ENCODE results near the gene NARS2.
A peak's percentile ranks its signal among the peaks of the same experiment; 100 is the strongest.
"Not testable (repeated sequence)": the region's sequence is repeated elsewhere in the genome, so short reads cannot be mapped to it uniquely, and the experiment has no call there.

NARS2 gene

GRCh38 chr11:78613378-78613813, 38.7 kb upstream of the NARS2 start:
- Histone ChIP-seq H3K9me3 (ENCODE audit: severe bottlenecking) (no peaks in the 10 kb centered on the region), H3K36me3 (ENCODE audit: low read depth) (no peaks in the 10 kb centered on the region), H3K27ac (ENCODE audit: poor library complexity, severe bottlenecking) (no peak overlapping the region), H3K27me3 (ENCODE audit: insufficient read depth, poor library complexity, severe bottlenecking) (no peaks in the 10 kb centered on the region), H3K4me3 (ENCODE audit: severe bottlenecking) (no peak overlapping the region), H3K4me1 (ENCODE audit: insufficient read depth, poor library complexity, severe bottlenecking) (no peaks in the 10 kb centered on the region)
- TF ChIP-seq CTCF (IDR thresholded peaks at IDR 0.05; ENCODE audit: poor library complexity, severe bottlenecking) = no peak
- no peak for ATAC-seq (ENCODE audit: low read depth)
- DNase-seq (ENCODE audit: low spot score) = no peak

- H3K36me3 ChIP-seq (ENCODE audit: low read depth) = no peaks in the 10 kb centered on the region
- H3K4me3 ChIP-seq (ENCODE audit: severe bottlenecking) = no peak overlapping the region
- no peak for ATAC-seq (ENCODE audit: low read depth)
- TF ChIP-seq CTCF (IDR thresholded peaks at IDR 0.05; ENCODE audit: poor library complexity, severe bottlenecking) = no peak
- H3K27me3 ChIP-seq (ENCODE audit: insufficient read depth, poor library complexity, severe bottlenecking) = no peaks in the 10 kb centered on the region
- DNase-seq (ENCODE audit: low spot score) = no peak
- H3K27ac ChIP-seq (ENCODE audit: poor library complexity, severe bottlenecking) = no peak overlapping the region
- no peaks in the 10 kb centered on the region for H3K4me1 ChIP-seq (ENCODE audit: insufficient read depth, poor library complexity, severe bottlenecking)
- H3K9me3 ChIP-seq (ENCODE audit: severe bottlenecking) = no peaks in the 10 kb centered on the region
Measured at GRCh38 chr11:78612721-78613377, 38.2 kb upstream of the NARS2 start.

- ATAC-seq (ENCODE audit: low read depth); DNase-seq (ENCODE audit: low spot score); H3K9me3 ChIP-seq (ENCODE audit: severe bottlenecking); H3K4me3 ChIP-seq (ENCODE audit: severe bottlenecking); H3K27me3 ChIP-seq (ENCODE audit: insufficient read depth, poor library complexity, severe bottlenecking); H3K27ac ChIP-seq (ENCODE audit: poor library complexity, severe bottlenecking); H3K36me3 ChIP-seq (ENCODE audit: low read depth); H3K4me1 ChIP-seq (ENCODE audit: insufficient read depth, poor library complexity, severe bottlenecking): not testable (repeated sequence)
Measured at GRCh38 chr11:78609321-78609720, 34.7 kb upstream of the NARS2 start.

DNA sequence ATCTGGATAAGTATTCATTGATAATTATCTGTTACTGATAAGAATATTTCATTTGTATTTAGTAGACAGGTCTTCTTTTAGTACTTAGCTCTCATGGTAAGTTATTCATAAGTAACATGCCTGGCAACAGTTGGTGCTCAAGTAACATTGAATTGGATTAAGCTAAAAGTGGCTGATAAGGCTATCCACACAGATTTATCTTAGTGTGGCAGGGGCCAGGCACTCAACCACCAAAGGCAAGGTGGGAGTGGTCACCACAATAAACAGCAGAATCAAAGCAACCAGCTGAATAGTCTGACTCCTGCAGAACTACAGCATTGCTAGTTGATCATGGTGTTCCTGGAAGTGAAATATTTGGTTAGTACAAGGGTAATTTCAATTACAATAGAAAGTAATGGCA, 33.0 kb upstream of the NARS2 start:
- Histone ChIP-seq H3K27ac (ENCODE audit: poor library complexity, severe bottlenecking) (no peak overlapping the region), H3K36me3 (ENCODE audit: low read depth) (no peaks in the 10 kb centered on the region), H3K4me1 (ENCODE audit: insufficient read depth, poor library complexity, severe bottlenecking) (no peaks in the 10 kb centered on the region), H3K27me3 (ENCODE audit: insufficient read depth, poor library complexity, severe bottlenecking) (no peaks in the 10 kb centered on the region), H3K9me3 (ENCODE audit: severe bottlenecking) (no peaks in the 10 kb centered on the region), H3K4me3 (ENCODE audit: severe bottlenecking) (no peak overlapping the region)
- TF ChIP-seq CTCF (IDR thresholded peaks at IDR 0.05; ENCODE audit: poor library complexity, severe bottlenecking) = no peak
- ATAC-seq (ENCODE audit: low read depth) (no peak), DNase-seq (ENCODE audit: low spot score) (no peak)

GRCh38 chr11:78606667-78607066, 32.0 kb upstream of the NARS2 start:
- no peaks in the 10 kb centered on the region for H3K27me3 ChIP-seq (ENCODE audit: insufficient read depth, poor library complexity, severe bottlenecking)
- no peaks in the 10 kb centered on the region for H3K9me3 ChIP-seq (ENCODE audit: severe bottlenecking)
- no peaks in the 10 kb centered on the region for H3K36me3 ChIP-seq (ENCODE audit: low read depth)
- H3K4me3 ChIP-seq (ENCODE audit: severe bottlenecking) = no peak overlapping the region
- H3K4me1 ChIP-seq (ENCODE audit: insufficient read depth, poor library complexity, severe bottlenecking) = no peaks in the 10 kb centered on the region
- no peak overlapping the region for H3K27ac ChIP-seq (ENCODE audit: poor library complexity, severe bottlenecking)
- no peak for DNase-seq (ENCODE audit: low spot score)
- ATAC-seq (ENCODE audit: low read depth) = peak; percentile 72; the same call in 2 of the 3 replicates
- no peak for TF ChIP-seq CTCF (IDR thresholded peaks at IDR 0.05; ENCODE audit: poor library complexity, severe bottlenecking)

Measured in RWPE2 (cell line).